Measurements from ENCODE around the gene PHB1. TPM values are rescaled to one million over a fixed set of nuclear protein-coding genes. Genes with fewer than 3 reads are reported as not detected.

The PHB1 gene
- total RNA-seq, 1 experiment from 2014 or later, result 413 TPM

- Mint-ChIP-seq H3K4me1 (ENCODE audit: low read depth, unreplicated experiment) (peaks cover 8% of the 10 kb centered on the region), H3K9me3 (ENCODE audit: low read depth, unreplicated experiment) (no peaks in the 10 kb centered on the region), H3K4me3 (ENCODE audit: low read depth, unreplicated experiment) (no peak overlapping the region), H3K27me3 (ENCODE audit: unreplicated experiment) (peaks cover 81% of the 10 kb centered on the region), H3K36me3 (ENCODE audit: insufficient read depth, unreplicated experiment) (no peaks in the 10 kb centered on the region), H3K27ac (ENCODE audit: unreplicated experiment) (peak overlapping the region; percentile 22)
- peak; percentile 29 for DNase-seq
- no TSS peak for BruUV-seq (replicated peaks)
- intact Hi-C loops (cut with micrococcal nuclease; ENCODE audit: unreplicated experiment), result no loop called here
- no peak for TF ChIP-seq CTCF (IDR thresholded peaks at IDR 0.05; ENCODE audit: unreplicated experiment)
- CTCF ChIA-PET, result interaction anchor here (0.6 kb wide), 1 partner anchor 450 kb away, joined by 3 read pairs; no protein-coding TSS in a partner anchor
These were observed 39.4 kb upstream of the PHB1 start for GRCh38 chr17:49454050-49454449.

DNA sequence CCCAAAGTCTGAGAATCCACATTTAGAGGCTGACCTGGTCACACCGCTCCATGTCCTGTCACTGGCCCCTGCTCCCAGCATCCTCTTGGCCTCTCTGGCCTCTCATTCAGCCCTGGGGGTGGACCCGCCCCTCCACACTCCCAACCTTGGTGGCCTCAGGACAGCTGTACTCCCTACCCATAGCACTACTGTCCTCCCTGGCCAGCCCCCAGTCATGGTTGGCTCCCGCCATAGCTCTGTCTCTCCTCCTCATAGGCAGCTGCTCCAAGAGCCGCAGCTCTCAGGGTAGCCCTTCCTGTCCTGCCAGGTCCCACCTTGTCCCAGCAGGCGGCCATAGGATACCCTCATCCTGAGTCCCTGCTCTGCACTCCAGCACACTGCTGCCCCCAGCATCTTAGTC is 38.0 kb upstream of the PHB1 start:
- no peaks in the 10 kb centered on the region for H3K36me3 Mint-ChIP-seq (ENCODE audit: insufficient read depth, unreplicated experiment)
- H3K27ac Mint-ChIP-seq (ENCODE audit: unreplicated experiment), result no peak overlapping the region
- no peaks in the 10 kb centered on the region for H3K9me3 Mint-ChIP-seq (ENCODE audit: low read depth, unreplicated experiment)
- H3K4me3 Mint-ChIP-seq (ENCODE audit: low read depth, unreplicated experiment), result no peak overlapping the region
- CTCF ChIA-PET, result interaction anchor here (1.2 kb wide), 1 partner anchor 19 kb away, joined by 5 read pairs; no protein-coding TSS in a partner anchor
- no peak for DNase-seq
- intact Hi-C loops (cut with micrococcal nuclease; ENCODE audit: unreplicated experiment), result no loop called here
- no TSS peak for BruUV-seq (replicated peaks)
- peaks cover 81% of the 10 kb centered on the region for H3K27me3 Mint-ChIP-seq (ENCODE audit: unreplicated experiment)
- H3K4me1 Mint-ChIP-seq (ENCODE audit: low read depth, unreplicated experiment), result peaks cover 8% of the 10 kb centered on the region
- no peak for TF ChIP-seq CTCF (IDR thresholded peaks at IDR 0.05; ENCODE audit: unreplicated experiment)

- Mint-ChIP-seq H3K9me3 (ENCODE audit: low read depth, unreplicated experiment) (no peaks in the 10 kb centered on the region), H3K27ac (ENCODE audit: unreplicated experiment) (no peak overlapping the region), H3K4me1 (ENCODE audit: low read depth, unreplicated experiment) (peaks cover 8% of the 10 kb centered on the region), H3K27me3 (ENCODE audit: unreplicated experiment) (peaks cover 81% of the 10 kb centered on the region), H3K36me3 (ENCODE audit: insufficient read depth, unreplicated experiment) (no peaks in the 10 kb centered on the region), H3K4me3 (ENCODE audit: low read depth, unreplicated experiment) (no peak overlapping the region)
- no TSS peak for BruUV-seq (replicated peaks)
- no peak for TF ChIP-seq CTCF (IDR thresholded peaks at IDR 0.05; ENCODE audit: unreplicated experiment)
- CTCF ChIA-PET, result interaction anchor here (1.2 kb wide), 1 partner anchor 20 kb away, joined by 5 read pairs; no protein-coding TSS in a partner anchor
- intact Hi-C loops (cut with micrococcal nuclease; ENCODE audit: unreplicated experiment), result no loop called here
- DNase-seq, result no peak
These were observed 37.5 kb upstream of the PHB1 start for GRCh38 chr17:49452201-49452600.

GRCh38 chr17:49450735-49451134 is 36.1 kb upstream of the PHB1 start:
- TF ChIP-seq CTCF (IDR thresholded peaks at IDR 0.05; ENCODE audit: unreplicated experiment), result no peak
- H3K27me3 Mint-ChIP-seq (ENCODE audit: unreplicated experiment), result peaks cover 81% of the 10 kb centered on the region
- no peak overlapping the region for H3K4me3 Mint-ChIP-seq (ENCODE audit: low read depth, unreplicated experiment)
- peaks cover 8% of the 10 kb centered on the region for H3K4me1 Mint-ChIP-seq (ENCODE audit: low read depth, unreplicated experiment)
- no peak overlapping the region for H3K27ac Mint-ChIP-seq (ENCODE audit: unreplicated experiment)
- CTCF ChIA-PET, result interaction anchor here (0.6 kb wide), 1 partner anchor 107 kb away, joined by 3 read pairs; no protein-coding TSS in a partner anchor
- intact Hi-C loops (cut with micrococcal nuclease; ENCODE audit: unreplicated experiment), result no loop called here
- no peaks in the 10 kb centered on the region for H3K36me3 Mint-ChIP-seq (ENCODE audit: insufficient read depth, unreplicated experiment)
- no peaks in the 10 kb centered on the region for H3K9me3 Mint-ChIP-seq (ENCODE audit: low read depth, unreplicated experiment)
- BruUV-seq (replicated peaks), result no TSS peak
- no peak for DNase-seq
